CD4-positive, alpha-beta T cell (primary cell): ENCODE data around the gene MPV17L2. TPM values are rescaled to one million over a fixed set of nuclear protein-coding genes. Genes with fewer than 3 reads are reported as not detected.
A peak's percentile ranks its signal among the peaks of the same experiment; 100 is the strongest.

Experiments
- ATAC-seq: fragments of 200-7000 bp; cut with Tn5 transposase; one replicate; pipeline ENCODE4 v1.10.0; 2022; ENCODE audit warnings: mild to moderate bottlenecking; ENCODE audit not compliant: poor library complexity
- CTCF ChIA-PET: fragments of 350-600 bp; sonication (Branson Sonifier 250); formaldehyde crosslinking; loops from one replicate; lab custom pipeline; 2021; ENCODE audit warnings: antibody characterized with exemption, inconsistent platforms; lab: Charles Lee
- POLR2A ChIA-PET: fragments of 350-600 bp; sonication (Branson Sonifier 250); formaldehyde crosslinking; loops from one replicate; lab custom pipeline; 2021; ENCODE audit warnings: antibody characterized with exemption, inconsistent platforms; lab: Charles Lee
- DNase-seq, 14 experiments: peaks; one replicate each; pipeline ENCODE4 v3.0.0-alpha.2; 2013 to 2020; ENCODE audit warnings: mixed read lengths in 2 of 14
- H3K27ac ChIP-seq, 2 donors: one replicate each; pipeline versions ENCODE4 v1.5.1 to v1.7.0; 2013; ENCODE audit warnings: low read length in 2 of 2, low read depth in 1 of 2, mild to moderate bottlenecking in 1 of 2
- H3K27me3 ChIP-seq, 2 experiments: 1 replicate in 1 of 2; 2 replicates in 1 of 2; pipeline versions ENCODE4 v1.6.1 to v1.7.0; 2013; ENCODE audit warnings: low read length in 2 of 2, control low read depth in 1 of 2, mild to moderate bottlenecking in 1 of 2, moderate library complexity in 1 of 2; ENCODE audit not compliant: insufficient read depth in 2 of 2, control insufficient read depth in 1 of 2
- H3K36me3 ChIP-seq: one replicate; pipeline ENCODE4 v1.6.1; 2013; ENCODE audit warnings: low read length, control low read depth; ENCODE audit not compliant: insufficient read depth
- H3K4me1 ChIP-seq: one replicate; pipeline ENCODE4 v1.6.1; 2013; ENCODE audit warnings: low read length, control low read depth; ENCODE audit not compliant: insufficient read depth
- H3K4me3 ChIP-seq: one replicate; pipeline ENCODE4 v1.5.1; 2013; ENCODE audit warnings: mild to moderate bottlenecking, low read length, moderate library complexity
- H3K9me3 ChIP-seq, 2 experiments: 1 replicate in 1 of 2; 2 replicates in 1 of 2; pipeline versions ENCODE4 v1.6.1 to v1.7.0; 2013; ENCODE audit warnings: low read length in 2 of 2, mild to moderate bottlenecking in 2 of 2, control low read depth in 1 of 2, moderate library complexity in 1 of 2; ENCODE audit not compliant: control insufficient read depth in 1 of 2, insufficient read depth in 1 of 2
- H3K27ac Mint-ChIP-seq: one replicate; pipeline ENCODE4 v1.8.0; 2020; ENCODE audit warnings: mixed read lengths
- H3K27me3 Mint-ChIP-seq: one replicate; pipeline ENCODE4 v1.8.0; 2021; ENCODE audit warnings: mixed read lengths
- H3K36me3 Mint-ChIP-seq: one replicate; pipeline ENCODE4 v1.8.0; 2021; ENCODE audit warnings: low read depth, mixed read lengths
- H3K4me1 Mint-ChIP-seq: one replicate; pipeline ENCODE4 v1.8.0; 2021; ENCODE audit warnings: low read depth, mixed read lengths
- H3K4me3 Mint-ChIP-seq: one replicate; pipeline ENCODE4 v1.8.0; 2020; ENCODE audit warnings: mild to moderate bottlenecking, mixed read lengths
- H3K9me3 Mint-ChIP-seq: one replicate; pipeline ENCODE4 v1.8.0; 2020; ENCODE audit warnings: mixed read lengths
- CTCF ChIP-seq: fragments of 200-600 bp; IDR thresholded peaks from one replicate; pipeline ENCODE4 v1.8.0; 2022; ENCODE audit warnings: antibody characterized with exemption, mild to moderate bottlenecking
- intact Hi-C, 2 experiments: fragments of 100-400 bp; cut with DNase I in 1 of 2; cut with micrococcal nuclease in 1 of 2; formaldehyde crosslinking; loops; one replicate each; pipeline versions ENCODE4 v1.15.1 to v1.9.0; 2023 to 2025; cut with DNase I, micrococcal nuclease
- total RNA-seq, 174 experiments: library from RNA in 2 of 174; stranded (reverse) in 2 of 174; gene quantifications; one replicate each; pipeline ENCODE4 v1.2.3 and lab custom pipeline; 2021 to 2026

The MPV17L2 gene
- total RNA-seq, 2 experiments from 2014 or later: 2.8 to 3.9 TPM

DNA sequence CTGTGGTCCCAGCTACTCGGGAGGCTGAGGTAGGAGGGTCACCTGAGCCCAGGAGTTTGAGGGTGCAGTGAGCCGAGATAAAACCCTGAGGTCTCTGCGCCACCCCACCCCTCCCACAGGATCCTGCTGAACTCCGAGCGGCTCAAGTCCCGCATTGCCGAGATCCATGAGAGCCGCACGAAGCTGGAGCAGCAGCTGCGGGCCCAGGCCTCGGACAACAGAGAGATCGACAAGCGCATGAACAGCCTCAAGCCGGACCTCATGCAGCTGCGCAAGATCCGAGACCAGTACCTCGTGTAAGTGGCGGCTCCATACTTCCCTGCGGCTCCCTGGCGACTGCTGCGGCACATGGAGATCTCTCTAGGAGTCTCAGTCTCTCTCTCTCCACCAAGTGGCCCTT, 26.0 kb upstream of the MPV17L2 start:
- Histone ChIP-seq H3K4me3 (no peak overlapping the region), H3K36me3 (peaks cover 28% of the 10 kb centered on the region)
- intact Hi-C loops: loop anchor here in 1 of 2 experiments (2.0 to 5.0 kb wide), 2 partner anchors 160 to 230 kb away; no protein-coding TSS in a partner anchor

DNA sequence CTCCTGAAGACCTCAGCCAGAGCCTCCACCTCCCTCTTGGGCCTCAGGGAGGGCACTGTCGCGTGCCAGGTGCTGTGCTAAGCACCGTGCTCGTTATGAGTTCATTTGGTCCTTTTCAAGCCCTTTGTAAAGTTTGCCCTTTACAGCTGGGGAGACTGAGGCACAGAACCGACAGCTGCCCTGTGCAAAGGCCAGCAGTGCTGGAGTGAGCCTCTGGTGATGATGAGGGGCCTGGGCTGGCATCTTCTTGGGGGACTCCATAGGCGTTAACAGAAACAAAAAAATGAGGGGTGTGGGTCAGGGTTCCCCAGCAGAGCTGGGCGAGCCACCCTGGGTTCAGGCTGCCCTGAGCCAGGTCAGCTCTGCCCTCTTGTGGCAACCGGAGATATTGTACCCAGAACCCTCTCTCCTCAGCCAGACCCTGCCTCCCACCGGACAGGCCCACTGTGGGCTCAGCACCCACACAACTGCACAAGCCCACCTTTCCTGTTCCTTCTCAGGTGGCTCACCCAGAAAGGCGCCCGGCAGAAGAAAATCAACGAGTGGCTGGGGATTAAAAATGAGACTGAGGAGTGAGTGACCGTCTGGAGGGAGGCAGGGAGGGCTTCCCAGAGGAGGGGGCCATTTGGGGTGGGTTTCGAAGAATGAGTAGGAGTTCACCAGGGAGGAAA, 24.9 kb upstream of the MPV17L2 start:
- no peaks in the 10 kb centered on the region for H3K9me3 Mint-ChIP-seq
- Histone ChIP-seq H3K27me3 (no peaks in the 10 kb centered on the region), H3K9me3 (no peaks in the 10 kb centered on the region), H3K27ac (no peak overlapping the region), H3K4me3 (no peak overlapping the region), H3K36me3 (peaks cover 19% of the 10 kb centered on the region), H3K4me1 (peaks cover 16% of the 10 kb centered on the region)
- CTCF ChIA-PET: interaction anchor here (0.6 to 1.6 kb wide), 12 partner anchors 9 to 259 kb away, joined by 3 to 7 read pairs (median 4); partner anchors contain the start of genes ARRDC2 and LSM4
- no peaks in the 10 kb centered on the region for H3K27me3 Mint-ChIP-seq
- POLR2A ChIA-PET: interaction anchor here (1.0 to 1.5 kb wide), 4 partner anchors 16 to 160 kb away, joined by 3 to 5 read pairs (median 4); partner anchors contain the start of genes ARRDC2 and MPV17L2
- TF ChIP-seq CTCF: peak; percentile 72
- DNase-seq (peak; percentile 42 to 80 (median 53)), ATAC-seq (peak; percentile 97)
- peaks cover 4% of the 10 kb centered on the region for H3K4me1 Mint-ChIP-seq
- H3K36me3 Mint-ChIP-seq: peaks cover 39% of the 10 kb centered on the region
- intact Hi-C loops: loop anchor here (1.0 to 5.0 kb wide), 4 partner anchors 55 to 231 kb away; no protein-coding TSS in a partner anchor
- H3K27ac Mint-ChIP-seq: no peak overlapping the region
- H3K4me3 Mint-ChIP-seq: no peak overlapping the region

More for the DNA sequence above, 26.0 kb upstream of the MPV17L2 start:
- H3K27ac ChIP-seq: no peak overlapping the region
- no peak for ATAC-seq
- Mint-ChIP-seq H3K27me3 (no peaks in the 10 kb centered on the region), H3K9me3 (no peaks in the 10 kb centered on the region), H3K4me1 (peaks cover 4% of the 10 kb centered on the region), H3K4me3 (no peak overlapping the region), H3K36me3 (peaks cover 44% of the 10 kb centered on the region), H3K27ac (no peak overlapping the region)
- TF ChIP-seq CTCF: no peak
- ChIA-PET POLR2A (no interaction called here), CTCF (interaction anchor here (1.6 kb wide), 1 partner anchor 10 kb away, joined by 5 read pairs; no protein-coding TSS in a partner anchor)
- DNase-seq: no peak
- H3K4me1 ChIP-seq: peaks cover 14% of the 10 kb centered on the region
- H3K9me3 ChIP-seq: no peaks in the 10 kb centered on the region
- H3K27me3 ChIP-seq: no peaks in the 10 kb centered on the region

DNA sequence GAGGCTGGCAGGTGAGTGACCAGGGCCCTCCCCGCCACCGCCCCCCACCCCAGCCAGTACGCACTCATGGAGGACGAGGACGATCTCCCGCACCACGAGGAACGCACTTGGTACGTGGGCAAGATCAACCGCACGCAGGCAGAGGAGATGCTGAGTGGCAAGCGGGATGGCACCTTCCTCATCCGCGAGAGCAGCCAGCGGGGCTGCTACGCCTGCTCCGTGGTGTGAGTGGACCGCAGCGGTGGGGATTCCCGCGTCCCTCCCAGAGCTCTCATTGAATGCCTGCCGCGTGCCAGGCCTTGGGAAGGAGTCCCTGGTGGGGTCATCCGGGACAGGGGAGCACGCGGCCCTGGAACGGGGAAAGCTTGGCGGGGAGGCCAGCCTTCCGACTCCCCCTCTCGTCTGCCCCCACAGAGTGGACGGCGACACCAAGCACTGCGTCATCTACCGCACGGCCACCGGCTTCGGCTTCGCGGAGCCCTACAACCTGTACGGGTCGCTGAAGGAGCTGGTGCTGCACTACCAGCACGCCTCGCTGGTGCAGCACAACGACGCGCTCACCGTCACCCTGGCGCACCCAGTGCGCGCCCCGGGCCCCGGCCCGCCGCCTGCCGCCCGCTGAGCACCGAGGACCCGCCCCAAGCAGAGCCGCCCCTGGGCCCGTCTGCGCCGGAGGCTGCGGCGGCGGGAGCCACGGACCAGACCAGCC, 24.2 kb upstream of the MPV17L2 start:
- H3K27ac Mint-ChIP-seq: no peak overlapping the region
- TF ChIP-seq CTCF: no peak
- peaks cover 17% of the 10 kb centered on the region for H3K36me3 ChIP-seq
- no peak overlapping the region for H3K4me3 ChIP-seq
- intact Hi-C loops: loop anchor here (1.0 to 5.0 kb wide), 3 partner anchors 56 to 232 kb away; no protein-coding TSS in a partner anchor
- no peak overlapping the region for H3K27ac ChIP-seq
- H3K36me3 Mint-ChIP-seq: peaks cover 34% of the 10 kb centered on the region
- peaks cover 21% of the 10 kb centered on the region for H3K4me1 ChIP-seq
- ATAC-seq (no peak), DNase-seq (peak in 1 of 14 experiments; percentile 44)
- no peaks in the 10 kb centered on the region for H3K27me3 ChIP-seq
- no peaks in the 10 kb centered on the region for H3K9me3 ChIP-seq
- ChIA-PET CTCF (interaction anchor here (0.7 to 1.6 kb wide), 7 partner anchors 8 to 231 kb away, joined by 3 to 7 read pairs (median 5); partner anchors contain the start of gene ARRDC2), POLR2A (interaction anchor here (1.0 to 1.5 kb wide), 4 partner anchors 17 to 161 kb away, joined by 3 to 5 read pairs (median 4); partner anchors contain the start of genes ARRDC2 and MPV17L2)
- no peak overlapping the region for H3K4me3 Mint-ChIP-seq
- no peaks in the 10 kb centered on the region for H3K27me3 Mint-ChIP-seq
- peaks cover 4% of the 10 kb centered on the region for H3K4me1 Mint-ChIP-seq
- no peaks in the 10 kb centered on the region for H3K9me3 Mint-ChIP-seq
